Measurements from ENCODE around the gene FIZ1. TPM values are rescaled to one million over a fixed set of nuclear protein-coding genes. Genes with fewer than 3 reads are reported as not detected.

The FIZ1 gene
- polyA plus RNA-seq, 1 donor from 2014 or later = 7.4 TPM

DNA sequence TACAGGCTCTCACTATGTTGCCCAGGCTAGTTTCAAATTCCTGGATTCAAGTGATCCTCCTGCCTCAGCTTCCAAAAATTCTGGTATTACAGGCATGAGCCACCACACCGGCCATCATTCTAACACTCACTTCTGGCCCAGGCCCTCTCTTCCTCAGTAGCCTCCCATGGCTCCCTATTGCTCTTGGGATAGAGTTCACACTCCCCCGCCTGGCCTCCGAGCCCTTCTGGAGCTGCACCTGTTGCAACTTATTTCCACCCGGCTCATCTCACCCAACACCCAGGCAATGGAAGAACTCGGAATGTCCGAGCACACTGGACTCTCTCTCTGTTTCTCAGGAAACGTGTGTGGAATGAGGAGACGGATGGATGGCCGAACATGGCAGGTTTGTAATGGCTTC is 45.0 kb downstream of the FIZ1 start:
- no peaks in the 10 kb centered on the region for H3K9me2 ChIP-seq (ENCODE audit: insufficient read depth, low read length)
- H3K27me3 ChIP-seq (ENCODE audit: insufficient read depth, low read depth, low read length) = no peaks in the 10 kb centered on the region
- no peaks in the 10 kb centered on the region for H4K20me1 ChIP-seq (ENCODE audit: insufficient read depth)
- H3K9ac ChIP-seq (ENCODE audit: low read length) = no peak overlapping the region
- H3F3A ChIP-seq (ENCODE audit: insufficient read depth, low read length, poor library complexity, severe bottlenecking) = no peaks in the 10 kb centered on the region
- H3K27ac ChIP-seq (ENCODE audit: low read length) = no peak overlapping the region
- H3K4me3 ChIP-seq (ENCODE audit: low read length) = no peak overlapping the region
- no peaks in the 10 kb centered on the region for H3K79me2 ChIP-seq (replicated peaks; ENCODE audit: insufficient read depth, low read length)
- no peak for TF ChIP-seq SMC3 (conservative IDR thresholded peaks at IDR 0.05; ENCODE audit: poor library complexity)
- no peak for TF ChIP-seq RAD21 (conservative IDR thresholded peaks at IDR 0.05)
- no peak for TF ChIP-seq EZH2 (IDR thresholded peaks at IDR 0.05; ENCODE audit: borderline replicate concordance, insufficient read depth, low read length, poor library complexity, severe bottlenecking)
- no peak for TF ChIP-seq POLR2AphosphoS5 (IDR thresholded peaks at IDR 0.05)
- TF ChIP-seq EP300 (conservative IDR thresholded peaks at IDR 0.05; ENCODE audit: poor library complexity, severe bottlenecking) = no peak
- no peak for TF ChIP-seq MXI1 (conservative IDR thresholded peaks at IDR 0.05; ENCODE audit: poor library complexity, severe bottlenecking)
- TF ChIP-seq TAF1 (IDR thresholded peaks at IDR 0.05; ENCODE audit: low read depth) = no peak
- TF ChIP-seq CTCF (IDR thresholded peaks at IDR 0.05; ENCODE audit: poor library complexity, severe bottlenecking) = no peak
- TF ChIP-seq, protein P1, sequence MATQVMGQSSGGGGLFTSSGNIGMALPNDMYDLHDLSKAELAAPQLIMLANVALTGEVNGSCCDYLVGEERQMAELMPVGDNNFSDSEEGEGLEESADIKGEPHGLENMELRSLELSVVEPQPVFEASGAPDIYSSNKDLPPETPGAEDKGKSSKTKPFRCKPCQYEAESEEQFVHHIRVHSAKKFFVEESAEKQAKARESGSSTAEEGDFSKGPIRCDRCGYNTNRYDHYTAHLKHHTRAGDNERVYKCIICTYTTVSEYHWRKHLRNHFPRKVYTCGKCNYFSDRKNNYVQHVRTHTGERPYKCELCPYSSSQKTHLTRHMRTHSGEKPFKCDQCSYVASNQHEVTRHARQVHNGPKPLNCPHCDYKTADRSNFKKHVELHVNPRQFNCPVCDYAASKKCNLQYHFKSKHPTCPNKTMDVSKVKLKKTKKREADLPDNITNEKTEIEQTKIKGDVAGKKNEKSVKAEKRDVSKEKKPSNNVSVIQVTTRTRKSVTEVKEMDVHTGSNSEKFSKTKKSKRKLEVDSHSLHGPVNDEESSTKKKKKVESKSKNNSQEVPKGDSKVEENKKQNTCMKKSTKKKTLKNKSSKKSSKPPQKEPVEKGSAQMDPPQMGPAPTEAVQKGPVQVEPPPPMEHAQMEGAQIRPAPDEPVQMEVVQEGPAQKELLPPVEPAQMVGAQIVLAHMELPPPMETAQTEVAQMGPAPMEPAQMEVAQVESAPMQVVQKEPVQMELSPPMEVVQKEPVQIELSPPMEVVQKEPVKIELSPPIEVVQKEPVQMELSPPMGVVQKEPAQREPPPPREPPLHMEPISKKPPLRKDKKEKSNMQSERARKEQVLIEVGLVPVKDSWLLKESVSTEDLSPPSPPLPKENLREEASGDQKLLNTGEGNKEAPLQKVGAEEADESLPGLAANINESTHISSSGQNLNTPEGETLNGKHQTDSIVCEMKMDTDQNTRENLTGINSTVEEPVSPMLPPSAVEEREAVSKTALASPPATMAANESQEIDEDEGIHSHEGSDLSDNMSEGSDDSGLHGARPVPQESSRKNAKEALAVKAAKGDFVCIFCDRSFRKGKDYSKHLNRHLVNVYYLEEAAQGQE (IDR thresholded peaks at IDR 0.05; ENCODE audit: borderline replicate concordance) = no peak
- H3K36me3 ChIP-seq (ENCODE audit: insufficient read depth, low read length) = no peaks in the 10 kb centered on the region
- H3K4me2 ChIP-seq (ENCODE audit: low read length) = no peak overlapping the region
- no peak overlapping the region for H2AFZ ChIP-seq (ENCODE audit: low read depth, low read length)
- no peaks in the 10 kb centered on the region for H3K9me3 ChIP-seq (ENCODE audit: low read length)

DNA sequence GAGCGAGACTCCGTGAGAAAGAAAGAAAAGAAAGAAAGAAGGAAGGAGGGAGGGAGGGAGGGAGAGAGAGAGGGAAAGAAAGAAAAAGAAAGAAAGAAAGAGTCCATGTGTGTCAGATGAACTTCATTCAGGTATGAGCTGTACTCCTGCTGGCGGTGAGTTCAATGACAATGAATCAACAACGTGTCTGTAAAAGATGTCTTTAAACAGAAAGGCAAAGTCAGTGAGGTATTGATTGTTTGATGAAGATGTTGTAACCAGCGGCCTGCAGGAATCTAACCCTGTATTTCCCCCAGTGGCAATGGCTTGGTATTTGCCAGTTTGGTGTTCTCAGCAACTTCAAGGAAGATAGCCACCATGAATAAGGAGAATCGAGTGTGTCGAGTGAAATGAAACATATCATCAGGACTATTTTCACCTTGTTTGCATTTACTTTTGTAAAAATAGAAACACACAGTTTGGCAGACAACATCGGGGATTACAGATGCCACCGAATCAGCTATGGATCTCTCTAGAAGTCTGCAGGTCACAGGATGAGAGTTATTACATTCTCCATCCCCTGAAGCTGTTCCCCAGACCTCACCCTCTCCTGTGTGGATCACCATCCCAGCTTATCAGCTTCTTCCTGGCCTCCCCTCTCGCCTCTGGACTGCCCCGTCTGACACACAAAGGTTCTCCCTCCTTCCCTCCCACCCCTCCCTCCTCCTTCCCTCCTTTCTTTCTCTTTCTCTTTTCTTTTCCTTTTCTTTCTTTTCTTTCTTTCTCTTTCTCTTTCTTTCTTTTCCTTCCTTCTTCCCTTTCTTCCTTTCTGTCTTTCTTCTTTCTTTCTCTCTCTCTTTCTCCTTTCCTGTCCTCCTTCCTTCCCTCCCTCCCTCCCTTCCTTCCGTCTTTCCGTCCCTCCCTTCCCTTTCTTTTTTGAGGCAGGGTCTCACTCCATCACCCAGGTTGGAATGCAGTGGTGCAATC is 45.8 kb downstream of the FIZ1 start:
- H3K4me2 ChIP-seq (ENCODE audit: low read length) = no peak overlapping the region
- no peak overlapping the region for H3K27ac ChIP-seq (ENCODE audit: low read length)
- no peaks in the 10 kb centered on the region for H3K27me3 ChIP-seq (ENCODE audit: insufficient read depth, low read depth, low read length)
- no peaks in the 10 kb centered on the region for H3K36me3 ChIP-seq (ENCODE audit: insufficient read depth, low read length)
- H4K20me1 ChIP-seq (ENCODE audit: insufficient read depth) = no peaks in the 10 kb centered on the region
- no peaks in the 10 kb centered on the region for H3K9me3 ChIP-seq (ENCODE audit: low read length)
- no peak overlapping the region for H3K9ac ChIP-seq (ENCODE audit: low read length)
- no peaks in the 10 kb centered on the region for H3F3A ChIP-seq (ENCODE audit: insufficient read depth, low read length, poor library complexity, severe bottlenecking)
- no peak overlapping the region for H3K4me3 ChIP-seq (ENCODE audit: low read length)
- no peak for TF ChIP-seq CTCF (IDR thresholded peaks at IDR 0.05; ENCODE audit: poor library complexity, severe bottlenecking)
- no peak for TF ChIP-seq RAD21 (conservative IDR thresholded peaks at IDR 0.05)
- H3K9me2 ChIP-seq (ENCODE audit: insufficient read depth, low read length) = no peaks in the 10 kb centered on the region
- no peaks in the 10 kb centered on the region for H3K79me2 ChIP-seq (replicated peaks; ENCODE audit: insufficient read depth, low read length)
- no peak overlapping the region for H2AFZ ChIP-seq (ENCODE audit: low read depth, low read length)
